ENCODE measurements around the gene NHERF1. TPM values are rescaled to one million over a fixed set of nuclear protein-coding genes. Genes with fewer than 3 reads are reported as not detected.
A peak's percentile ranks its signal among the peaks of the same experiment; 100 is the strongest.

The NHERF1 gene
- total RNA-seq, 4 donors from 2014 or later: 8.9 to 12.1 (median 11.0) TPM

DNA sequence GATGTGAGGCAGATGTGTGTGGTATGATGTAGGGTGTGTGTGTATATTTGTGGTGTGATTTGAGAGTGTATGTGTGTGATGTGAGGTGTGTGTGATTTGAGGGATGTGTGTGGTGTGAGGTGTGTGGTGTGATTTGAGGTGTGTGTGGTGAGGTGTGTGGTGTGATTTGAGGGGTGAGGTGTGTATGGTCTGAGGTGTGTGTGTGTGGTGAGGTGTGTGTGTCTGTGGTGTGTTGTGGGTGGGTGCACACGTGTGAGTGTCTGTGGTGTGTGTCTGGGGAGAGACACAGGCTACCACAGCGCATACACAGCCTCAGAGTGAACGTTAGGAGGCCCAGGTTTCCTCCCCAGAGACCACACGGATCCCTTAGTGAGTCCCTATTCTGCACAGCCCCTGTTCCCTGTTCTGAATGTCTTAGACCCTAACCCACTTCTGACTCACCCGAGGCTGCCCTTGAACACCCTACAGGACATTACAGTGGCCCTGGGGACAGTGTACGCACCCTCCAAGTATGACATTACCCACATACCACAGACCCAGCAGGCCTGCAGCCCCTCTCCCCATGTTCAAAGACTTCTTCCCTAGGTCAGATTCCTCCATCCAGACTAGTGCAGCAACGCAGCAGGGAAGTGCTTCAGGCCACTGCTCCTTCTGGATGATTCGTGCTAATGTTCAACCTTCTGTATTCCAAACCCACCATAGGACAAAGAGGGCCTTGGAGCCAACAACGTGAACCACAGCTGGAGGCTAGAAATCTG, 14.9 kb upstream of the NHERF1 start:
- intact Hi-C loops (cut with DNase I): no loop called here
- Histone ChIP-seq H3K9me3 (no peaks in the 10 kb centered on the region), H3K4me1 (peaks cover 14 to 26% (median 23%) of the 10 kb centered on the region in 4 donors), H3K4me3 (no peak overlapping the region), H3K27ac (replicated peaks in 1 of 4) (no peak overlapping the region), H3K27me3 (peaks cover 0 to 76% (median 25%) of the 10 kb centered on the region in 4 donors), H3K36me3 (no peaks in the 10 kb centered on the region)
- WGBS: 62% methylated on average over 8 of the region's 9 CpGs
- TF ChIP-seq, protein P1, sequence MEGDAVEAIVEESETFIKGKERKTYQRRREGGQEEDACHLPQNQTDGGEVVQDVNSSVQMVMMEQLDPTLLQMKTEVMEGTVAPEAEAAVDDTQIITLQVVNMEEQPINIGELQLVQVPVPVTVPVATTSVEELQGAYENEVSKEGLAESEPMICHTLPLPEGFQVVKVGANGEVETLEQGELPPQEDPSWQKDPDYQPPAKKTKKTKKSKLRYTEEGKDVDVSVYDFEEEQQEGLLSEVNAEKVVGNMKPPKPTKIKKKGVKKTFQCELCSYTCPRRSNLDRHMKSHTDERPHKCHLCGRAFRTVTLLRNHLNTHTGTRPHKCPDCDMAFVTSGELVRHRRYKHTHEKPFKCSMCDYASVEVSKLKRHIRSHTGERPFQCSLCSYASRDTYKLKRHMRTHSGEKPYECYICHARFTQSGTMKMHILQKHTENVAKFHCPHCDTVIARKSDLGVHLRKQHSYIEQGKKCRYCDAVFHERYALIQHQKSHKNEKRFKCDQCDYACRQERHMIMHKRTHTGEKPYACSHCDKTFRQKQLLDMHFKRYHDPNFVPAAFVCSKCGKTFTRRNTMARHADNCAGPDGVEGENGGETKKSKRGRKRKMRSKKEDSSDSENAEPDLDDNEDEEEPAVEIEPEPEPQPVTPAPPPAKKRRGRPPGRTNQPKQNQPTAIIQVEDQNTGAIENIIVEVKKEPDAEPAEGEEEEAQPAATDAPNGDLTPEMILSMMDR (IDR thresholded peaks at IDR 0.05): no peak
- TF ChIP-seq EP300 (IDR thresholded peaks at IDR 0.05): no peak
- TF ChIP-seq POLR2AphosphoS5 (IDR thresholded peaks at IDR 0.05): no peak
- TF ChIP-seq POLR2A (IDR thresholded peaks at IDR 0.05; ENCODE audit: low read depth): no peak
- no peak for DNase-seq (ENCODE audit: extremely low spot score)

DNA sequence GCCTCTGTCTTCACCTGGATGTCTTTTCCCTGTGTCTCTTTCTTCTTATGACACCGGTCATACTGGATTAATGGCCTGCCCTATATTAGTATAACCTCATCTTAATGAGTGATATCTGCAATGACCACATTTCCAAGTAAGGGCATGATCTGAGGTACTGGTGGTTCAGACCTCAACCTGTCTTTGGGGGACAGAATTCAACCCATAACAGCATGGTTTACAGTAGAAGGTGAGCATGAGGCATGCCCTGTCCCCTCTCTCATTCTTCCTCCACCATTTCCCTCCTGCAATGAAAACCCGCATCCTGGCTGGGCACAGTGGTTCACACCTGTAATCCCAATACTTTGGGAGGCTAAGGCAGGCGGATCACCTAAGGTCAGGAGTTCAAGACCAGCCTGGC, 14.2 kb upstream of the NHERF1 start:
- no peak overlapping the region for H3K27ac ChIP-seq (replicated peaks in 1 of 4)
- DNase-seq (ENCODE audit: extremely low spot score): no peak
- peaks cover 15 to 29% (median 27%) of the 10 kb centered on the region in 4 donors for H3K4me1 ChIP-seq
- H3K27me3 ChIP-seq: peaks cover 0 to 83% (median 30%) of the 10 kb centered on the region in 4 donors
- TF ChIP-seq EP300 (IDR thresholded peaks at IDR 0.05) (no peak), POLR2AphosphoS5 (IDR thresholded peaks at IDR 0.05) (no peak)
- TF ChIP-seq, protein P1 (IDR thresholded peaks at IDR 0.05): no peak
- H3K4me3 ChIP-seq: no peak overlapping the region
- intact Hi-C loops (cut with DNase I): no loop called here
- no peaks in the 10 kb centered on the region for H3K9me3 ChIP-seq
- WGBS: 88% methylated on average over 3 of the region's 3 CpGs
- no peaks in the 10 kb centered on the region for H3K36me3 ChIP-seq

DNA sequence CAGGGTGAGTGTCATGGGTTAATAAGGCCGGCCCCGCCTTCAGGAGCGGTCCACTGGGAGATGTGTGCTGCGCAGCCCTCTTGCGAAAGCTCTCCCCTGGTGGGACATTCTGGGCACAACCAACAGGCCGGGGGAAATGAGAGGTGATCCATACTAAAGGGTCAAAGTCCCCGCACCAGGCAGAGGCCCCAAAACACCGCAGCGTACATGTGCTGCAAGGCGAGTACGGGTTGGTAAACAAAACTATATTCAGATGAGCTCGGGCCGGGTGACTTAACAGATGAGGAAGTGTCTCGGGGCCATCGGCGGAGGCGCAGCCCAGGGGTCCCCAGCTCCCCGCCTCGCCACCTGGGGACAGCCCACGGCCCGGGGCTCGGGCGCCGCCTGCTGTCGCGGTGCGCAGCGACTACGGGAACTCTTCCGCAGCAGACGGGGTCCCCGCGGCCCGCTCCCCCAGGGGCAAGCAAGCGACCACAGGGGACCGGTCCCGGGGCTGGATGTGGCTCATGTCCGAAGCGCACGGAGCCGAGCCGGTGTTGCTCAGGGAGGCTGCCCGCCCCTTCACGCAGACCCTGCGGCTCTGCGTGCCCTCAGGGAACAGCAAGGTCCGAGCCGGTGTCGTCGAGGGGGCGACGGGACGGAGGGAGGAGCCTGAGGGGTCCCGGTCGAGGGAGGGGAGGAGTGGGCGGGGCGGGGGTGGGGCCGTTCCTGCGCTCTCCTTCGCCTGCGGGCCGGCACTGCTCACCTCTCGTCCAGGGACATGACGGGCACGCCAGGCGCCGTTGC, 11.7 kb upstream of the NHERF1 start, which contains the start of gene RAB37:
RAB37 (plus strand) TSS at position 744 of the 786 bp plus-strand sequence; CDS start at position 761, 17 bp downstream.
- H3K27me3 ChIP-seq: peaks cover 0 to 88% (median 29%) of the 10 kb centered on the region in 4 donors
- intact Hi-C loops (cut with DNase I): no loop called here
- 4% methylated on average over 23 of the region's 67 CpGs for WGBS
- DNase-seq (ENCODE audit: extremely low spot score): no peak
- H3K36me3 ChIP-seq: no peaks in the 10 kb centered on the region
- peak within 1 kb of the TSS in 3 of 4 donors; percentile 16 to 21 (median 17) for H3K27ac ChIP-seq (replicated peaks in 1 of 4)
- peaks cover 15 to 29% (median 27%) of the 10 kb centered on the region in 4 donors for H3K4me1 ChIP-seq
- H3K4me3 ChIP-seq: peak within 1 kb of the TSS; percentile 33 to 52 (median 40)
- H3K9me3 ChIP-seq: no peaks in the 10 kb centered on the region
- TF ChIP-seq POLR2A (IDR thresholded peaks at IDR 0.05; ENCODE audit: low read depth): no peak
- TF ChIP-seq, protein P1 (IDR thresholded peaks at IDR 0.05): peak in 2 of 3 experiments; percentile 19 to 31
- no peak for TF ChIP-seq EP300 (IDR thresholded peaks at IDR 0.05)

DNA sequence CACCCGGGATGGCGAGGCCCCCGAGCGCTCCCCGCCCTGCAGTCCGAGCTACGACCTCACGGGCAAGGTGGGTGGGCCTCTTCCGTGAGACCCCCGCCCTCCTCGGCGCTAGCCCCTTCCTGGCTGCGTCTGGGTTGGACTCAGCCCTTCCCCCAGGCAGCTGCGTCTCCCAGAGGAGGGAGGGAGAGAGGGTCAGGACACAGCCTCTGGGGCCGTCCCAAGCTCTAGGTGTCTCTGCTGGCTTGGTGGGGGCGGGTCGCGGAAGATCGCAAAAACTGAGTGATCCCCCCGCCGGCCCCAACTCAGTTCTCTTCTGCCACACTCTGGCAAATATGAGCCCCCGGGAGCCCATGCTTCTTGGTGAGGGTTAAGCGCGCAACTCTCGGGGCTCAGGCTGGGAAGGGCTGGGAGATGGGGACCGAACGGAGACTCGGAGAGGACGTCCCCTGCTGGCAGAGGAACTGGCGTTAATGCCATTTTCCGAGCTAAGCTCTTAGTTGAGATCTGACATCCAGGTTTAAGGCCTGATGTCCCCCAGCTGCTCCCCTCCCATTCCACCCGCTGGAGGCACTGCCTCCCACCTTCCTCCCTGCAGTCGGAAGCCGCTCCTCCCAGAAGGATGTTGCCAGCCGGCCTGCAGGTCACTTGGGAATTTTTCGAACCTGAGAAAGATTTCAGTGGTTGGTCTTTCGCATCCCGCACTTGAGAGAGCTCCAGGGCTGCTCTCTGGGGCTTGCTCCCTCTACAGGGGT, 11.0 kb upstream of the NHERF1 start:
- TF ChIP-seq, protein P1 (IDR thresholded peaks at IDR 0.05): peak in 1 of 3 experiments; percentile 18
- TF ChIP-seq POLR2AphosphoS5 (IDR thresholded peaks at IDR 0.05): no peak
- peak overlapping the region in 1 of 4 donors; percentile 17 for H3K27ac ChIP-seq (replicated peaks in 1 of 4)
- peaks cover 0 to 88% (median 29%) of the 10 kb centered on the region in 4 donors for H3K27me3 ChIP-seq
- H3K9me3 ChIP-seq: no peaks in the 10 kb centered on the region
- DNase-seq (ENCODE audit: extremely low spot score): no peak
- WGBS: 30% methylated on average over 2 of the region's 38 CpGs
- intact Hi-C loops (cut with DNase I): no loop called here
- H3K36me3 ChIP-seq: no peaks in the 10 kb centered on the region
- peak overlapping the region; percentile 33 to 52 (median 40) for H3K4me3 ChIP-seq
- H3K4me1 ChIP-seq: peaks cover 16 to 35% (median 29%) of the 10 kb centered on the region in 4 donors
